T-helper 2 cell treated with Interferon-gamma antibody and Interleukin-4, amounts not matched to agents 100 ng/mL and 5 ng/mL, for 36 hours (primary cell): ENCODE data around the gene WASF2. TPM values are rescaled to one million over a fixed set of nuclear protein-coding genes. Genes with fewer than 3 reads are reported as not detected.

Experiments
- intact Hi-C: fragments of 100-400 bp; cut with micrococcal nuclease; formaldehyde crosslinking; loops from one replicate; pipeline ENCODE4 v1.15.1; 2023
- total RNA-seq: library from RNA; stranded (reverse); gene quantifications from 2 replicates; pipeline ENCODE4 v1.2.3, GENCODE V29; 2022

WASF2 gene
- total RNA-seq, 1 donor from 2014 or later: 124 TPM

DNA sequence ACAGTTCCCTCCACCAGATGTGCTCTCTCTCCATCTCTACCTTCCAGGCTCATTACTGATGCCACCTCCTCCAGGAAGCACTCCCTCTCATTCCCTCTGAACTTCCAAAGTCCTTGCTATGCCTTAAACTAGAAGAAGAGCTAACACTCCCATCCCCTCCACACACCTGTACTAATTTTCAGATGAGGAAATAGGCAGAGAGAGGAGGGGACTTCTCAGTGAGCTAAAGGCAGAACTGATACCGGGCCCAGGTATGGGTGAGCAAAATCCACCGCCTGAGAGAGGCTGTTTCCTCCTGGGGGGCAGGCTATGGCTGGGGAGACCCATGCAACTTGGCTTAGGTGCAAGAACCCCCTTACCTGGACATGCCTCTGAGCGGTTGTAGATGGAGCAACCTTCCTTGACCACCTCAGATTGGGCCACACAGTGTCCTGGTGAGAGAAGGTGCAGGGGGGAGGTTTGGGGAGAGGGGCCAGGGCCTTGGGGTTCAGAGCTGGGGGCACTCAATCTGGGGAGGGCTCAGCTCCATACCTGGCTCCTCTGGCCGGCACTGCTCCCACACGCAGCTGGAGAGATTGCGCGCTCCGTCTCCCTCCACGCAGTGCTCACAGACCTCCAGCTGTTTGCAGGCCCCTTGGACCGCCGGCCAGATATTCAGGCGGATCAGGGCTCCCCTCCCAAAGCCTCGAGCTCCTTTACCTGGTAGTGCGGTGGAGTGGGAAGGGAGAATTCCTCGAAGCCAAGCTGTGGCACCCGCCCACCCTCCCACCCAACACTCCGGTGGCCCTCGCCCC lies 107.8 kb downstream of the WASF2 start:
- intact Hi-C loops: no loop called here

GRCh38 chr1:27380766-27381733 lies 108.9 kb downstream of the WASF2 start:
- intact Hi-C loops: no loop called here

- intact Hi-C loops: no loop called here
Observed at GRCh38 chr1:27380224-27380623, 109.7 kb downstream of the WASF2 start.

DNA sequence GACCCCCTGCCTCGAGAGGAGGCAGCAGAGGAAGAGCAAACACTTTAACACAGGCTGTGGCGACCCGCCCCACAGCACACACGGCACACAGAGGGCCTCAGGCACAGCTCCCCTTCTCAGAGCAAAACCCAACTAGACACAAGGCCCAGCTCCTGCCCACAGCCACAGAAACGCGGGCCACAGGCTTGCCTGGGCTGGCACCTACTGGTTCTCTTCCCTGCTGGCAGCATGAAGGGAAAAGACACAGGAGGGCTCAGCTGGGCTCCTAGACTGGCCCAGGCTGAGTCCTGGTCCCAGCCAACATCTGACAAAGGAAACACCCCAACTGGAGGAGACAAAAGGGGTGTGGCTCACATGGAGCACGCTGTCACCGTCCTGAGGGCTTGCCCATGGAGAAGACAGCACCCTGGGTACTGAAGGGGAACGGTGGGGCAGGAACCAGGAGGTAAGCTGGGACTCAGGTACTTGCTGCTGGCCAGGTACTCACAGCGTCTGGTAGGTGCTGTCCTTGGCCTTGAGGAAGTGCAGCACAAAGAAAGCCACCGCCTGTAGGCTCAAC lies 110.3 kb downstream of the WASF2 start:
- intact Hi-C loops: no loop called here

- intact Hi-C loops: no loop called here
Observed at GRCh38 chr1:27377760-27378495, 112.0 kb downstream of the WASF2 start.

GRCh38 chr1:27374362-27375086 lies 115.4 kb downstream of the WASF2 start, which contains the start of gene FCN3:
FCN3 (minus strand) TSS chr1:27374824; CDS start chr1:27374818, 6 bp downstream.
- intact Hi-C loops: no loop called here

DNA sequence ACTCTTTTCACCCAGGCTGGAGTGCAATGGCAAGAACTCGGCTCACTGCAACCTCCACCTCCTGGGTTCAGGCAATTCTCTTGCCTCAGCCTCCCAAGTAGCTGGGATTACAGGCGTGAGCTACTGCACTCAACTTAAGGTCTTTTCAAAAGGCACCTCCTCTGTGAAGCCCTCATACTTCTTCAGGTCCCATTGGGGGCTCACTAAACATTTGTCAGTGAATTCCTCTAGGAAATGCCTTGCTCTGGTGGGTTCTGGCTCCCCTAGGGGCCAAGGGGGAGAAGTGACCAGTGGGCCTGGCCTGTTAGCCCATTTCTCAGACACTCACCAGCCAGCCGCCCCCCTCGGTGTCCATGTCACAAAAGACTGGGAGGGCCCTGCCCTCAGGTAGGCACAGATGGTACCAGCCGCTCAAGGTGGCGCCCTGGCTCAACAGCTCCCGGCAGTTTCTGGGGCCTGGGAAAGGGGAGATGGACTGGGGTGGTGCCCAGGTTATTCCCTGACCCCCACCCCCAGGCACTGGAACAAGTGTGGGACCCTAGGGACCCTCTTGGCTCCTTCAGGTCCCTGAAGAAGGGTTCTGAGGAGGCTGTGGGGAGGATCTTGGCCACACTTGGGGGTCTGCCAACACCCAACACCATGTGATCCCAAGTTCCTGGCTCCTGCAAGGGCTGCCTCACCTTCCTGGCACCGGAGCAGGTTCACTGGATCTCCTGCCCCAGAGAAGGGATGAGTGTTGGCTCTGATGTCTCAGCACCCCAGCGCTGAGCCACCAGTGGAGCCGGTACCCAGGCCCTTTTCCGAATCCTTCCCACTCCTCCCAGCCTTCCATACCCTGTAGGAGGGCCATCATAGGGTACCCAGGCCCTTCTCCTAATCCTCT lies 116.9 kb downstream of the WASF2 start:
- intact Hi-C loops: no loop called here

DNA sequence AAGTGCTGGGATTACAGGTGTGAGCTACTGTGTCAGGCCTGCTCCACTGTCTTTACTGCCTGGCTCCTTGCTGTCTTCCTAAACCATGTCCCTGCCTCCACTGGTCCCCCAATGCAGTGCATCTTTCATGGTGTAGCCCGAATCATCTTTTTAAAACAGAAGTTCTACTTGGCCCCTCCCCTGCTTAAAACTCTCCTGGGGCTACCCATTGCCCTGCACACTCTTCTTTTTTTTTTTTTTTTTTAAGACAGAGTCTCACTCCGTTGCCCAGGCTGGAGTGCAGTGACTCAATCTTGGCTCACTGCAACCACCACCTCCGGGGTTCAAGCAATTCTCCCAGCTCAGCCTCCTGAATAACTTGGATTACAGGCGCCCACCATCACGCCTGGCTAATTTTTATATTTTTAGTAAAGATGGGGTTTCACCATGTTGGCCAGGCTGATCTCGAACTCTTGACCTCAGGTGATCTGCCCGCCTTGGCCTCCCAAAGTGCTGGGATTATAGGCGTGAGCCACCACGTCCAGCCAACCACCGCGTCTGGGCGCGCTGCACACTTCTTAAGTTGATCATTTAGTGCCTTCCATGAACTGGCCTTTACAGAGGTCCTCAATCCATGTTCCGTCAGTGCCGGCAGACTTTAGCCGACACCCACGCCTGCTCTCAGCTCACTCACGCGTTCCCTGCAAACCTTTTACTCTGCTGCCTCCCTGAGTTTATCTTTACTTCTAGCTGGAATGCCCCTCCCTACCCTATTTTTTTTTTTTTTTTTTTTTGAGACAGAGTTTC lies 117.8 kb downstream of the WASF2 start:
- intact Hi-C loops: no loop called here

GRCh38 chr1:27368869-27369582 lies 120.9 kb downstream of the WASF2 start:
- intact Hi-C loops: no loop called here

DNA sequence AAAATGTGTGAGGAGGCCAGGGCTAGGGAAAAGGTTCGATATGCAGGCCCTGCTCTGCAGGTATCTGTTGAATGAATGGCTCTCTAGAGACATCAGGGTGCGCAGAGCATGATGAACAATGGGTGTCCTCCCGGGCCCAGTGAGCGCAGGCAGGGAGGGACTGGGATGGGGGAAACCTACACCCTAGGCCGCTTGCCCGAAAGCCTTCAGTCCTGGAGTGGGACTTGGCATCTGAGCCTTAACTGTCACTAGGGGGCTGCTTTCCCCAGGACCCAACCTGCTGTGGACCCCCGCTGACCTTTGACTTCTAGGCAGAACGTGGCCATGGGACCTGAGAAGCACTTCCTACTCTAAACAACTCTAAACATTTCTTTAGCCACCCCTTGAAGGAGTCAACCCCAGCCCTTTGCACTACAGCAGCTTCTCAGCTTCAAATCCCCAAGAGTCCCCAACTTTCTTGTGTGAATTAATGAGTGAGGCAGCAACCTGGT lies 122.8 kb downstream of the WASF2 start:
- intact Hi-C loops: no loop called here

- intact Hi-C loops: no loop called here
Observed at GRCh38 chr1:27366411-27367159, 123.4 kb downstream of the WASF2 start, which contains the start of gene MAP3K6. MAP3K6 (minus strand) TSS chr1:27366961; CDS start chr1:27366597, 364 bp downstream.

DNA sequence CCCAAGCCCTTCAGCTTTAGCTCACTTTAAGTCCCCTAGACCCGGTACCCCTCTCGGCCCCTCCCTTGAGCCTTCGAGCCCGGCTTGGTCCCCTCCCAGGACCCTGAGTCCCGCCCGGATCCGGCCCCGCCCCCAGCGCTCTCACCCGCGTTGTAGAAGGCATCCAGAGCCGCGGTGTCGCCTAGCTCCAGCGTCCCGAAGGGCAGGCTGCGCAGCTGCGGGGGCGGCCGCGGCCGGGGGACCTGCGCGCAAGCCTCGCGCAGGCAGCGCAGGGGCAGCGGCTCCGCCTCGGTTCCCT lies 123.9 kb downstream of the WASF2 start:
- intact Hi-C loops: no loop called here

- intact Hi-C loops: loop anchor here (1.0 kb wide), 3 partner anchors 8 to 43 kb away; partner anchors contain the start of genes GPR3 and TMEM222
Observed at GRCh38 chr1:27365372-27366112, 124.4 kb downstream of the WASF2 start.

DNA sequence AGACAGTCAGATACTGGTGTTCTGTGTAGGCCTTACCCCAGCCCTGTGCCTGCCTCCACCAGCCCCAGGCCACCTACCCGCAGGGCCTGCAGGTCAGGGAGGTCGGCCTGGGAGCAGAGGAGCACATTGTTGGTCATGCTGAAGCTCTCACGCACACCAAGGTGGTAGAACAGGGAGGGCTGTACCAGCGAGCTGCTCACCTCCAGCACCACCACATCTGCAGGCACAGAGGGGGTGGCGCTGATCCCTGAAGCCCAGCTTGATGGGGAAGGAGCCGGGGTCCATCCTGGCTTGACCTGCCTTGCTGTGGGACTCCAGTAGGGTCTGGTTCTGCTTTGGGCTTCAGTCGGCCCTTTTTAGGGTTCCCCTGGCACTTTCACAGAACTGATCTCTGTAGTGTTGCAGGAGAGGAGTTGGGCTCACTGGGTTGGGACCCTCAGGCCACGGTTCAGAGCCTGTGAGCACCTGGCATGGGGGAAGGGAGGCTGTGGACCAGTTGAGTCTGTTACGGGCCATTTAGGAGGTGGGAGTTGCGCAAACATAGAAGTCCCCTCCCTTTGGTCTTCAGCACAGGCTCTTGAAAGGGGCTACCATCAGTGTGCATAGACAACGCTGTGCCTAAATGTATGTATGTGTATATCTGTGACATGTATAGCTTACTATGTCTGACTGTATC lies 125.1 kb downstream of the WASF2 start:
- intact Hi-C loops: loop anchor here (1.0 kb wide), 3 partner anchors 8 to 43 kb away; partner anchors contain the start of genes GPR3 and TMEM222
